ENCODE results near the gene MZF1.

GRCh38 chr19:58549664-58550361, 23.3 kb downstream of the MZF1 start:
- TF ChIP-seq POLR2A (IDR thresholded peaks at IDR 0.05): no peak
- no peak for TF ChIP-seq CTCF (IDR thresholded peaks at IDR 0.05)
